Measurements from ENCODE around the gene CMC2.

GRCh38 chr16:80966617-80967016 lies 40.1 kb downstream of the CMC2 start:
- TF ChIP-seq EZH2phosphoT487 (IDR thresholded peaks at IDR 0.05; ENCODE audit: borderline replicate concordance, low read depth, low read length) (no peak), CTCF (conservative IDR thresholded peaks at IDR 0.05; ENCODE audit: low read length) (no peak)

Measured in OCI-LY7 (cell line).